GM12878 (cell line): ENCODE measurements around the gene FCER1G. TPM values are rescaled to one million over a fixed set of nuclear protein-coding genes. Genes with fewer than 3 reads are reported as not detected.

ENCODE experiments used
- BCL11A ChIP-seq: IDR thresholded peaks from 2 replicates; pipeline ENCODE4 v1.6.1; 2011; ENCODE audit warnings: low read depth, low read length
- CBFB ChIP-seq: IDR thresholded peaks from 2 replicates; pipeline ENCODE4 v1.6.1; 2016; ENCODE audit warnings: antibody characterized with exemption, low read depth
- CEBPB ChIP-seq, 2 experiments: fragments of 150-350 bp in 1 of 2; IDR thresholded peaks; 2 replicates each; pipeline ENCODE4 v1.6.1; 2012 to 2014; ENCODE audit warnings: low read depth in 2 of 2, low read length in 2 of 2, borderline replicate concordance in 1 of 2, inconsistent platforms in 1 of 2
- CHD2 ChIP-seq: IDR thresholded peaks from 2 replicates; pipeline ENCODE4 v1.6.1; 2011; ENCODE audit warnings: low read depth, low read length, improper control_type of control experiment, borderline replicate concordance
- CHD4 ChIP-seq: fragments of 200-600 bp; sonication (generic); IDR thresholded peaks from 2 replicates; pipeline ENCODE4 v1.6.1; 2016; ENCODE audit warnings: mild to moderate bottlenecking
- CREM ChIP-seq: IDR thresholded peaks from 2 replicates; pipeline ENCODE4 v1.6.1; 2014; ENCODE audit warnings: antibody characterized with exemption, low read depth
- EED ChIP-seq: sonication (generic); IDR thresholded peaks from 2 replicates; pipeline ENCODE4 v1.6.1; 2016; ENCODE audit warnings: antibody characterized with exemption, low read depth
- EZH2 ChIP-seq: IDR thresholded peaks from 2 replicates; pipeline ENCODE4 v1.6.1; 2012; ENCODE audit warnings: low read depth, mild to moderate bottlenecking, control low read depth, inconsistent platforms, low read length, borderline replicate concordance; ENCODE audit not compliant: control insufficient read depth
- IKZF1 ChIP-seq: fragments of 450-650 bp; conservative IDR thresholded peaks from 2 replicates; pipeline ENCODE4 v1.6.1; 2017; ENCODE audit warnings: antibody characterized with exemption, mild to moderate bottlenecking
- JUNB ChIP-seq: IDR thresholded peaks from 2 replicates; pipeline ENCODE4 v1.6.1; 2016; ENCODE audit warnings: antibody characterized with exemption, mild to moderate bottlenecking
- JUND ChIP-seq: IDR thresholded peaks from 2 replicates; pipeline ENCODE4 v1.6.1; 2012; ENCODE audit warnings: low read depth, mild to moderate bottlenecking, low read length, improper control_type of control experiment, moderate library complexity
- LARP7 ChIP-seq: fragments of 450-650 bp; IDR thresholded peaks from 2 replicates; pipeline ENCODE4 v1.6.1; 2017; ENCODE audit warnings: mild to moderate bottlenecking
- NR2C2 ChIP-seq: IDR thresholded peaks from 2 replicates; pipeline ENCODE4 v1.6.1; 2011; ENCODE audit warnings: borderline replicate concordance, low read depth; ENCODE audit not compliant: control insufficient read depth, insufficient read length
- PAX5 ChIP-seq: IDR thresholded peaks from 2 replicates; pipeline ENCODE4 v1.6.1; 2011; ENCODE audit warnings: low read depth, low read length, borderline replicate concordance
- RAD21 ChIP-seq: IDR thresholded peaks from 2 replicates; pipeline ENCODE4 v1.6.1; 2011; ENCODE audit warnings: mild to moderate bottlenecking, low read depth, low read length, moderate library complexity; ENCODE audit not compliant: insufficient read depth
- RUNX3 ChIP-seq: IDR thresholded peaks from 2 replicates; pipeline ENCODE4 v1.6.1; 2012; ENCODE audit warnings: low read length, inconsistent platforms
- SMAD1 ChIP-seq: fragments of 450-650 bp; IDR thresholded peaks from 2 replicates; pipeline ENCODE4 v1.6.1; 2018; ENCODE audit warnings: mild to moderate bottlenecking, low read depth; ENCODE audit not compliant: partially characterized antibody
- SMC3 ChIP-seq: IDR thresholded peaks from 2 replicates; pipeline ENCODE4 v1.6.1; 2011; ENCODE audit warnings: low read length, improper control_type of control experiment, borderline replicate concordance
- SRF ChIP-seq, 2 experiments: IDR thresholded peaks; 2 replicates each; pipeline ENCODE4 v1.6.1; 2011; ENCODE audit warnings: low read depth in 2 of 2, low read length in 2 of 2, mild to moderate bottlenecking in 1 of 2, moderate library complexity in 1 of 2
- STAT3 ChIP-seq: IDR thresholded peaks from 2 replicates; pipeline ENCODE4 v1.6.1; 2011; ENCODE audit warnings: low read depth, low read length, improper control_type of control experiment
- TARDBP ChIP-seq: IDR thresholded peaks from 2 replicates; pipeline ENCODE4 v1.6.1; 2016; ENCODE audit warnings: borderline replicate concordance
- TCF12 ChIP-seq: IDR thresholded peaks from 2 replicates; pipeline ENCODE4 v1.6.1; 2011; ENCODE audit warnings: low read depth, mild to moderate bottlenecking, low read length
- TCF3 ChIP-seq: IDR thresholded peaks from 2 replicates; pipeline ENCODE4 v1.6.1; 2012; ENCODE audit warnings: low read depth, mild to moderate bottlenecking, low read length, borderline replicate concordance; ENCODE audit not compliant: insufficient read depth
- YY1 ChIP-seq: IDR thresholded peaks from 2 replicates; pipeline ENCODE4 v1.6.1; 2011; ENCODE audit warnings: low read depth, mild to moderate bottlenecking, low read length
- ZNF217 ChIP-seq: fragments of 450-650 bp; IDR thresholded peaks from 2 replicates; pipeline ENCODE4 v1.6.1; 2017; ENCODE audit warnings: antibody characterized with exemption, mild to moderate bottlenecking
- polyA plus RNA-seq, 11 experiments: library from polyadenylated mRNA; depleted of rRNA in 4 of 11; unstranded in 6 of 11; stranded (reverse) in 5 of 11; fragments of >200 nt; fragmentation: Nextera tagmentation in 4 of 11; fragmentation: Illumina TruSeq in 1 of 11; extraction: Ambion mirVana in 4 of 11; extraction: Trizol in 1 of 11; gene quantifications; 1 replicate in 1 of 11; 2 replicates in 10 of 11; pipeline versions ENCODE4 v1.2.1 to v1.2.3, GENCODE V29; 2011 to 2016; ENCODE audit warnings: inconsistent platforms in 2 of 11, missing spikeins in 2 of 11, low read depth in 1 of 11
- total RNA-seq, 4 experiments: library from RNA; depleted of rRNA in 3 of 4; stranded (reverse); fragments of >200 nt in 3 of 4; fragmentation: Illumina TruSeq in 1 of 4; extraction: Trizol in 1 of 4; gene quantifications; 2 replicates each; pipeline versions ENCODE4 v1.2.1 to v1.2.3, GENCODE V29; 2013 to 2021
- TF ChIP-seq, protein P1 (sequence below): IDR thresholded peaks from 2 replicates; pipeline ENCODE4 v1.6.1; 2012; ENCODE audit warnings: low read depth, low read length, improper control_type of control experiment
- TF ChIP-seq, protein P2 (sequence below): IDR thresholded peaks from 2 replicates; pipeline ENCODE4 v1.6.1; 2012; ENCODE audit warnings: low read depth, low read length, improper control_type of control experiment
- TF ChIP-seq, protein P3 (sequence below): IDR thresholded peaks from 2 replicates; pipeline ENCODE4 v1.6.1; 2011; ENCODE audit warnings: low read depth, mild to moderate bottlenecking, low read length, moderate library complexity, borderline replicate concordance; ENCODE audit errors: extremely low read depth

Gene FCER1G
- total and polyA plus RNA-seq, 10 of the 15 experiments (the other 5 are each of a cell fraction or from before 2014, with no cell fraction given): 0.40 to 1.9 (median 0.89) TPM

DNA sequence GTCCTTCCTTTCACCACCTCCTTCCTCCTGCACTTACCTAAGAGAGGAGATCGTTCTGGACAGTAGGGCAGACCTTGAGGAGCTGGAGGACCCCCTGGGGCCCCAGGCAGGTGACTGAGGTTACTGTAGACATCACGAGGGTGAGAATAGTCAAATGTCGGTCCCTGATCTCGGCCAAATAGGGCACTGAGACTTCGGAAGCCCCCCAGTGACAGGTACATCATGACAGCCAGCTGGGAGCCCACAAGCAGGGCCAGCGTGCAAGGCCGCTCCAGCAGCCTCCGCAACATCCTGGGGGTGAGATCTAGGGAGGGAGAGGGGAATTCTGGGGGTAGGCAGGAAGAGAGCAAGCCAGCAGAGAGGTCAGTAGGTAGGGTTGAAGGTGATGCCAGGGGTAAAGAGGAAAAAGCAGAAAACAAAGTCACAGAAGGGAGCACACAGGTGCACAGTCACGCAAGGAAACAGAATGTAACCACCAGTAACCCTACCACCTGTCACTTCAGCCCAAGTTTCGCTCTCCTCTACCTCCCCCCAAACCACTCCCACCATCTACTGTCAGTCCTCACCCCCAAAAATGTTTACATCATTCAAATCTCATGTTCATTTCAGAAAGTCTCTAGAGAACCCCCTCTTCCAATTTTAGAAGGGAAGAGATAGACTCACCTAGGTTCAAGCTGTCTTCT is 39.2 kb upstream of the FCER1G start (continued):
- TF ChIP-seq TARDBP: no peak
- no peak for TF ChIP-seq CHD2
- TF ChIP-seq RUNX3: peak; percentile 57; the same call in 1 of the 2 replicates
- TF ChIP-seq JUNB: no peak
- TF ChIP-seq, protein P1, sequence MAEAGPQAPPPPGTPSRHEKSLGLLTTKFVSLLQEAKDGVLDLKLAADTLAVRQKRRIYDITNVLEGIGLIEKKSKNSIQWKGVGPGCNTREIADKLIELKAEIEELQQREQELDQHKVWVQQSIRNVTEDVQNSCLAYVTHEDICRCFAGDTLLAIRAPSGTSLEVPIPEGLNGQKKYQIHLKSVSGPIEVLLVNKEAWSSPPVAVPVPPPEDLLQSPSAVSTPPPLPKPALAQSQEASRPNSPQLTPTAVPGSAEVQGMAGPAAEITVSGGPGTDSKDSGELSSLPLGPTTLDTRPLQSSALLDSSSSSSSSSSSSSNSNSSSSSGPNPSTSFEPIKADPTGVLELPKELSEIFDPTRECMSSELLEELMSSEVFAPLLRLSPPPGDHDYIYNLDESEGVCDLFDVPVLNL: no peak
- TF ChIP-seq, protein P2, sequence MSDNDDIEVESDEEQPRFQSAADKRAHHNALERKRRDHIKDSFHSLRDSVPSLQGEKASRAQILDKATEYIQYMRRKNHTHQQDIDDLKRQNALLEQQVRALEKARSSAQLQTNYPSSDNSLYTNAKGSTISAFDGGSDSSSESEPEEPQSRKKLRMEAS: no peak
- TF ChIP-seq YY1: no peak
- TF ChIP-seq STAT3: no peak
- TF ChIP-seq JUND: no peak
- TF ChIP-seq CREM: no peak
- TF ChIP-seq CHD4: no peak
- TF ChIP-seq RAD21: no peak
- peak; percentile 36; the same call in 1 of the 2 replicates for TF ChIP-seq EED
- no peak for TF ChIP-seq SMC3
- no peak for TF ChIP-seq LARP7
- TF ChIP-seq TCF12: peak; percentile 77
- TF ChIP-seq, protein P3, sequence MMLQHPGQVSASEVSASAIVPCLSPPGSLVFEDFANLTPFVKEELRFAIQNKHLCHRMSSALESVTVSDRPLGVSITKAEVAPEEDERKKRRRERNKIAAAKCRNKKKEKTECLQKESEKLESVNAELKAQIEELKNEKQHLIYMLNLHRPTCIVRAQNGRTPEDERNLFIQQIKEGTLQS: no peak
- no peak for TF ChIP-seq IKZF1
- TF ChIP-seq CEBPB (IDR thresholded peaks at IDR 0.05; ENCODE audit: borderline replicate concordance in 1 of 2, low read depth in 2 of 2, low read length in 2 of 2): no peak
- TF ChIP-seq SMAD1: no peak
- TF ChIP-seq NR2C2: no peak
- TF ChIP-seq CBFB: no peak
- TF ChIP-seq TCF3: peak; percentile 73; the same call in 1 of the 2 replicates
- 0 out of 2 replicates have a peak, but pooled peaks have one; percentile 22 for TF ChIP-seq PAX5
- TF ChIP-seq SRF (IDR thresholded peaks at IDR 0.05; ENCODE audit: low read depth in 2 of 2, low read length in 2 of 2): no peak
- TF ChIP-seq EZH2: no peak
- no peak for TF ChIP-seq ZNF217
- TF ChIP-seq BCL11A: 0 out of 2 replicates have a peak, but pooled peaks have one; percentile 6
